T47D (cell line): Measurements from ENCODE around the gene RGMA.
"Not testable (repeated sequence)": the region's sequence is repeated elsewhere in the genome, so short reads cannot be mapped to it uniquely, and the experiment has no call there.

Experiments used
- DNase-seq, 2 experiments: peaks; one replicate each; pipeline versions ENCODE4 v3.0.0 to v3.0.0-alpha.2; 2011 to 2012; ENCODE audit warnings: low read depth in 1 of 2, low spot score in 1 of 2
- JUND ChIP-seq: IDR thresholded peaks from 2 replicates; pipeline ENCODE4 v1.6.1; 2012; ENCODE audit warnings: low read depth
- in situ Hi-C: cut with HindIII; loops from 2 replicates; pipeline ENCODE4 v1.10.0; 2016; ENCODE audit warnings: low sequenced_read_pairs, low pct_unique_long_range_greater_than_20kb

RGMA gene

GRCh38 chr15:93068581-93069199 lies 20.3 kb downstream of the RGMA start:
- in situ Hi-C loops, result no loop called here
- no peak for DNase-seq
- TF ChIP-seq JUND, result no peak

GRCh38 chr15:93067649-93068085 lies 21.3 kb downstream of the RGMA start:
- no peak for TF ChIP-seq JUND
- in situ Hi-C loops, result no loop called here
- DNase-seq, result no peak

- no peak for TF ChIP-seq JUND
- in situ Hi-C loops, result no loop called here
- DNase-seq, result no peak
Observed at GRCh38 chr15:93066834-93067648, 22.0 kb downstream of the RGMA start.

DNA sequence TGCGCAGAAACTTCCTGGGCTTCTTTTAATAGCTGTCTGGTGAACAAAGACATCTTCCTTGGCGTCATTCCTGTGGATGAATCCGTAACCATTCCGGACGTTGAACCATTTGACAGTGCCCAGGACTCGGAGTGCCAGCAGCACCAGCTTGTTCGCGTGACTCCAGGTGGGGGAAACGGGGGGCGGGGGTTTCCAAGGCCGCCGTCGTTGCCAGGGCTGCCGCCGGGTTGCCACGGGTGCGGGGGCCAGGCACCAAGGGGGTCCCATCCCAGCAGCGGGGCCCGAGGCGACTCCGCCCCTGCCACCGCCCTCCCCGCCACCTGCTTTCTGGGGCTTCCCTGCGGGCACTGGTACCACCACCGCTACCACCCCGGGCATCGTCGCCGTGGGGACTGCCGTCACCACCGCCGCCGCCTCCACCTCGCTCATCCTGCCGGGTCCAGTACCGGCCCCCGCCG lies 22.8 kb downstream of the RGMA start:
- in situ Hi-C loops, result no loop called here
- DNase-seq, result no peak
- no peak for TF ChIP-seq JUND

DNA sequence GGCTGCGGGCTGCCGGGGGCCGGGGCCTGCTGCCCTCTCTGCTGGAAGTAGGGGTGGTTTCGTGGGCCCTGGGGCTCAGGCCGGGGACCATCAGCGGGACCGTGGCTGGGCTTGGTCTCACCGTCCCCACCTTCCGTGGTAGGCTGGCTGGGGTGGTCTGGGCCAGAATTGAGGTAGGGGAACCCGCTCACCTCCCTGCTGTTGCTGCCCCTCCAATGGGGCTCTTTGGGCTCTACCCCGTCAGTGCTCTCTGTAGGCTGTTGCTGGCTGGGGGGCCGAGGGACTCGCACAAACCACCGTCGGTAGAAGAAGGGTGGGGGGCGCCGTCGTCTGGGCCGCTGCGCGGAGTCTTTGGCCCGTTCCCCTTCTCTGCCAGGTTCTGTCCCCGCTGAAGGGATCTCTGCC lies 23.4 kb downstream of the RGMA start:
- no peak for DNase-seq
- no peak for TF ChIP-seq JUND
- in situ Hi-C loops, result no loop called here

- TF ChIP-seq JUND, result no peak
- in situ Hi-C loops, result no loop called here
- DNase-seq, result no peak
Observed at GRCh38 chr15:93063796-93064690, 25.0 kb downstream of the RGMA start.

- in situ Hi-C loops, result no loop called here
- peak in 1 of 2 experiments; percentile 65 for DNase-seq
- no peak for TF ChIP-seq JUND
Observed at GRCh38 chr15:93063262-93063671, 25.7 kb downstream of the RGMA start.

GRCh38 chr15:93062628-93063261 lies 26.3 kb downstream of the RGMA start:
- in situ Hi-C loops, DNase-seq: not testable (repeated sequence)

GRCh38 chr15:93060336-93061248 lies 28.4 kb downstream of the RGMA start:
- in situ Hi-C loops, result no loop called here

DNA sequence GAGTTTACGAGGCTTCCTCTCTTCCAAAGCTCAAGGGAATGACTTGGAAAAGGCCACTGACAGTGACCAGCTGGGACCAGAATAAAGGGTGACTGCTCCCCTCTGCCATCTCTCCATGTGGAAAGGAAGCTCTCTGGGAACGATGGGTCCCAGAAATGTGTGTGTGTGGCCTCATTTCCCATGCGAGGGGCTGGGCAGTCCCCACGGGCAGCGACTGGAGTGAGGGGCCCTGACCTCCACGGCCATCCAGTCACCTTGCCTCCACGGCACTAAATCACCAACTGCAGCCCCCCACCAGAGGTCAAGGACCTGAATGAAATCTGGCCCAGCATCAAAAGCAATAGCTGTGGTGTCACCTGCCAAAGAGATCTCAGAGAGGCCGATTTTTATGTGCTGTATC lies 29.6 kb downstream of the RGMA start:
- in situ Hi-C loops, result no loop called here
- no peak for TF ChIP-seq JUND
- DNase-seq, result no peak

More at GRCh38 chr15:93060336-93061248, 28.4 kb downstream of the RGMA start:
- no peak for TF ChIP-seq JUND
- no peak for DNase-seq

DNA sequence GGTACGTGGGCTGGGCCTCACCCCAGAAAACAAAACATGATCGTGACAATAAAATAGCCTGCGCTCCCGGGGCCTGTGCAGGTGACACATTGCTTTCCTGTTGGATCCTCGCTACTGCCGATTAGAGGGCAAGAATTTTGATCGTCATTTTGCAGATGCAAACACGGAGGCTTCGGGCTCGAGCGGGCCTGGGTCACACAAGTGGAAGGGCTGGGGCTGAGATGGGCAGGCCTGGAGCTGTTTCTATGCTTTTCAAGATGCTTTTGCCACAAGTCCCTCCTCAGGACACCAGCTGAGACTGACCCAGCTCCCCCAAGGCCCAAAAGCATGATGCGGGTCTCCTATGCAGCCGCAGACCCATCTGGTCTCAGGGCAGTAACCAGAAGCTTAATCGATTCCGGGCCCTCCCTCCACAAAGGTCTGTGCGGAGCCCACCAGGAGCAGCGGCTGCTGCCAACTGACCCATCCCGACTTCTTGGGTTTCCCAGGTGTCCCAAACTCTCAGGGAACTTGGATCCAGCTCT lies 30.0 kb downstream of the RGMA start:
- TF ChIP-seq JUND, result no peak
- in situ Hi-C loops, result no loop called here
- no peak for DNase-seq

GRCh38 chr15:93058128-93058527 lies 30.9 kb downstream of the RGMA start:
- in situ Hi-C loops, result no loop called here
- TF ChIP-seq JUND, result no peak
- DNase-seq, result no peak
